Amniotic epithelial cell (primary cell): ENCODE measurements around the gene RFPL4A.
"Not testable (repeated sequence)": the region's sequence is repeated elsewhere in the genome, so short reads cannot be mapped to it uniquely, and the experiment has no call there.

Experiments
- DNase-seq: peaks from one replicate; pipeline ENCODE4 v3.0.0-alpha.2; 2010; ENCODE audit warnings: low read depth

Gene RFPL4A

DNA sequence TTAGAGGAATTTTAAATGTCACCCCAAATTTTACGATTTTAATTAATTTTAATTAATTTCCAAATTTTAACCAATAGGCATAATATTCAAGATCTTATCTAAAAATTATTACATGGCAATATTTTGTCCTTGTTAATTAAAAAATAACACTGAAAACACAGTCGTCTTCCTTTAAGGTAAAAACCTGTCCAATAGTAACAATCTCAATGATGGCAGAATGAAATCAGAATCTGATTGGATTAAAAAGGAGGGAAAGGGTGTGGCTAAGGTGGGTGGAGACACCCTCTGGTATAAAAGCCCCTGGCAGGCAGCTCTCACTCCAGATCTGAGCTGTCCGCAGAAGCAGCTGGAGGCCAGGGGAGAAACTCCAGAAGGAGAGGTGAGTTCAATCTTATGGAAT lies at the start of gene RFPL4A:
TSS of gene RFPL4A (plus strand) at position 301 of the 400 bp plus-strand sequence. CDS start 2,704 bp downstream, outside the sequence.
- not testable (repeated sequence) for DNase-seq

DNA sequence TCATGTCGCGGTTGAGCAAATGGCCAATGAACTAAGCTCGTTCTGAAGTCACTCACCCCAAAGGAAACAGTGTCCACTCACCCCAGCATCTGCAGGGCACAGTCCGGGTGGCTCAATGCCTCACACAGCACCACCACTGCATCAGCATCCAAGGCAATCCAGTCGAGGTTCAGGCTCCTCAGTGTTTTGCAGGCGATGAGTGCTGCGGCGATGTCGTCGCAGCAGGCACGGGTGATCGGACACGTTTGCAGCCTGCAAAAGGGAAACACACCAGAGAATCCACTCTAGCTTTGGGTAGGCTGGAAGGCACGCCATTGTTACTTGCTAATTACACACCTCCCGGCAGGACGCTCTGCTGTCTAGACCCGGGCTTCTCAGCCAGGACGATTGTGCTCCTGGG lies 47.2 kb upstream of the RFPL4A start:
- DNase-seq = no peak

DNA sequence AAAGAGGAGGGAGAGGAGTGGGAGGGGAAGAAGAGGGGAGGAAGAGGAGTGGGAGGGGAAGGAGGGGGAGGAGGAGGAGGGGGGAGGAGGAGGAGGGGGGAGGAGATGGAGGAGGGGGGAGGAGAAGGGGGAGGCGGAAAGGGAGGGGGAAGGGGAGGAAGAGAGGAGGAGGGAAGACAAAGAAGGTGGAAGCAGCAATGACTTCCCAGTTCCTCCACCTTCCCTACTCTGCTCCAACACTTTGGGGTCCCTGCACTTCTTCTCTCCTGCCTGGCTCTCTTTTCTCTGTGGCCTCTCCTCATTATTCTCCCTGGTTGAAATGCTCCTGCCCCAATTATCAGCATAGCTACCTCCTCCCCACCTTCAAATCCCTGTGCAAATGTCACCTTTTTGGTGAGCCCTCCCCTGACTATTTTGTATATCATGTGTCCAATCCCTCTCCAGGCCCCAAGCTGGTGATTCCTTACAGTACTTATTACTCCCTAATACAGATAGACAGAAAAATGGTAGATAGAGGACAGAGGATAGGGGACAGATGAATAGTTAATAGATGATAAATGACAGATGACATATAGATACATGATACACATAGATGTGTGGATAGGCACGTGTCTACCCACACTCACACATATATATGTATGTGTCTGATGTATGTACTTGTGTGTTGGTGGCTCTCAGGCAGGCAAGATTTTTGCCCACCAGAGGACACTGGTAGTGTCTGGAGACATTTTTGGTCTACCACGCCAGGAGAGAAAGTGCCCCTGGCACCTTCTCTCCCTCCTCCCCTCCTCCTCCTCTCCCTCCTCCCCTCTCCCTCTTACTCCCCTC lies 45.9 kb upstream of the RFPL4A start:
- no peak for DNase-seq

DNA sequence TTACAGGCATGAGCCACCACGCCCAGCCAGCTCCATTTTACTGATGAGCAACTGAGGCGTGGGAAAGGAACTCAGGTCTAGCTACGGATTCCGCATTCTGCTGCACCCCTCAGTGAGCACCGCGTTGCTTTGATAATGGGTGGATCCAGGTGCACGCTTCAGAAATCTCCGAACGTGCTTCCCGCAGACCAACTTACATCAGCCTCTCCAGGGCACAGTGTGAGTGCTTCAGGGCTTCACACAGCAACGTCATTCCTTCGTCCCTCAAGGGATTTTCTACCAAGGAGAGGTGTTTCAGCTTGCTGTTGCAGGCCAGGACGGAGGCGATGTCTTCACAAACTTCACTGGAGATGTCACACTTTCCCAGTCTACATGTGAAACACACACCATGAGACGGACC lies 42.4 kb upstream of the RFPL4A start:
- DNase-seq = no peak

DNA sequence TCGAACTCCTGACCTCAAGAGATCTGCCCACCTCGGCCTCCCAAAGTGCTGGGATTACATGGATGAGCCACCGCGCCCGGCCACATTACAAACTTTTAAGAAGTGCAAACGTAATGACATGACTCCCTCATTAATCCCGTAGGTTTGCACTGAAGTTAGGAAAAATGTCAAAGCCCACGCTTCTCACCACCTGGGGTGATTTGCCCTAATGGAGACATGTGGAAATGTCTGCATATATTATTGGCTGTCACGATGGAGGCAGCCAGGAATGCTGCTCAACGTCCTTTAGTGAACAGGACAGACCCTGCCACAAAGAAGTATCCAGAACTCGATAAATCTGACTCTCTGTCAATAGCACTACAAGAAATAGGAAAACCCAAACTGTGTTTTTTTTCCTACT lies 41.6 kb upstream of the RFPL4A start:
- no peak for DNase-seq

DNA sequence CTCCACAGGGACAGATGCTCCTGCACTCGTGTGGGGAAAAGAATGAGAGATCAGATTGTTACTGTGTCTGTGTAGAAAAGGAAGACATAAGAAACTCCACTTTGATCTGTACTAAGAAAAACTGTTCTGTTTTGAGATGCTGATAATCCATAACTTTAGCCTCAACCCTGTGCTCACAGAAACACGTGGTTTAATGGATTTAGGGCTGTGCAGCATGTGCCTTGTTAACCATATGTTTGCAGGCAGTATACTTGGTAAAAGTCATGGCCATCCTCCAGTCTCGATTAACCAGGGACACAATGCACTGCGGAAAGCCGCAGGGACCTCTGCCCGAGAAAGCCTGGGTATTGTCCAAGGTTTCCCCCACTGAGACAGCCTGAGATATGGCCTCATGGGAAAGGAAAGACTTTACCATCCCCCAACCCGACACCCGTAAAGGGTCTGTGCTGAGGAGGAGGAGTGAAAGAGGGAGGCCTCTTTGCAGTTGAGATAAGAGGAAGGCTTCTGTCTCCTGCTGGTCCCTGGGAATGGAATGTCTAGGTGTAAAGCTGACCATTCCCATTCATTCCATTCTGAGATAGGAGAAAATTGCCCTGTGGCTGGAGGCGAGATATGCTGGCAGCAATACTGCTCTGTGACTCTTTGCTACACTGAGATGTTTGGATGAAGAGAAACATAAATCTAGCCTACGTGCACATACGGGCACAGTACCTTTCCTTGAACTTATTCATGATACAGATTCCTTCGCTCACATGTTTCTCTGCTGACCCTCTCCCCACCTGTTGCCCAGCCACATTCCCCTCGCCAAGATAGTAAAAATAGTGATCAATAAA lies 40.8 kb upstream of the RFPL4A start:
- not testable (repeated sequence) for DNase-seq

DNA sequence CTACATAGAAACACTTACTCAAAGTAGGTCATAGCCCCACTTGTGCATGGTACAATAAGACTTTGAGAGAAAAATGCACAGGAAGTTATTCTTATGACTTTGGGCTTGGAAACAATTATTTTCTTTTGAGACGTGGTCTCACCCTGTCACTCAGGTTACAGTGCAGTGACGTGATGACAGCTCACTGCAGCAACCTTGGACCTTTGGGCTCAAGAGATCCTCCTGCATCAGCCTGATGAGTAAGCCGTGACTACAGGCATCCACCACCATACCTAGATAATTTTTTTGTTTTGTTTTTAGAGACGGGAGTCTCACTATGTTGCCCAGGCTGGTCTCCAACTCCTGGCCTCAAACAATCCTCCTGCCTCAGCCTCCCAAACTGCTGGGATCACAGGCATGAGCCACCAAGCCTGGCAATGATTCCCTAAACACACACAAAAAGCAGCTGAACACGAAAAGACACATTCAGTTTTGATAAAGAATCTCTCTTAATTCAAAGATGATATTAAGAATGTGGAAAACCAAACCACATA lies 38.6 kb upstream of the RFPL4A start:
- no peak for DNase-seq

DNA sequence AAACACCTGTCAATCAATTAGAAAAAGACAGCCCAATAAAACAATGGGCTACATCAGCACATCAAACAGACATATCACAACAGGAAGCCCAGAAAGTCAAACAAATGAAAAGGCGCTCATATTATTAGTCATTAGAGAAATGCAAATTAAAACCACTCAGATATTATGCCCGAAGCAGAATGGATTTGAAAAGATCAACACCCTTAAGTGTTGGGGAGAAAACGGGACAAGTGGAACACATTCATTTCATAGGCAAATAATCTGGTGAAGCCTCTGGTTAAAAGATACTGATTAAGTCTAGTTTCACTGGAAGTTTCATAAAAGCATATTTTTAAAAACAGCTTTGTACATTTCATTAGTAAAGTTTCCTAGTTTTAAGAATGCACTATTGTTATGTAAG lies 38.1 kb upstream of the RFPL4A start:
- DNase-seq = no peak

DNA sequence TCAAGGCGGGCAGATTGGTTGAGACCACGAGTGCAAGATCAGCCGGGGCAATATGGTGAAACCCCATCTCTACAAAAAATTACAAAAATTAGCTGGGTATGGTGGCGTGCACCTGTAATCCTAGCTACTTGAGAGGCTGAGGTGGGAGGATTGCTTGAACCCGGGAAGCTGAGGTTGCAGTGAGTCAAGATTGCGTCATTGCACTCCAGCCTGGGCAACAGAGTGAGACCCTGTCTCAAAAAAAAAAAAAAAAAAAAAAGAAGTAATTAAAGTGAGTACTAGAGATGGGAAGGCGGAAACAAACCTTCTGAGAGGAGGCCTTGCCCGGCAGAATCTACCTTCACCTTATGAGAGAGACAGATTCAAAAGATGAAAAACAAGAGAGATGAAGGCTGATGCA lies 35.4 kb upstream of the RFPL4A start:
- no peak for DNase-seq

DNA sequence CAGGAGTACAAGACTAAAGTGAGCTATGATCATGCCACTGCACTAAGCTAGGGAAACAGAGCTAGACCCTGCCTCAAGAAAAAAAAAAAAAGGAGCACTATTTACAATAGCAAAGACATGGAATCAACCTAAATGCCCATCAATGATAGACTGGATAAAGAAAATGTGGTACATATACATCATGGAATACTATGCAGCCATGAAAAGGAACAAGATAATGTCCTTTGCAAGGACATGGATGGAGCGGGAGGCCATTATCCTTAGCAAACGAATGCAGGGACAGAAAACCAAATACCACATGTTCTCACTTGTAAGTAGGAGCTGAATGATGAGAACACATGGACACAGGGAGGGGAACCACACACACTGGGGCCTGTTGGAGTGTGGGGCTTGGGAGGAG lies 28.5 kb upstream of the RFPL4A start:
- DNase-seq = not testable (repeated sequence)

DNA sequence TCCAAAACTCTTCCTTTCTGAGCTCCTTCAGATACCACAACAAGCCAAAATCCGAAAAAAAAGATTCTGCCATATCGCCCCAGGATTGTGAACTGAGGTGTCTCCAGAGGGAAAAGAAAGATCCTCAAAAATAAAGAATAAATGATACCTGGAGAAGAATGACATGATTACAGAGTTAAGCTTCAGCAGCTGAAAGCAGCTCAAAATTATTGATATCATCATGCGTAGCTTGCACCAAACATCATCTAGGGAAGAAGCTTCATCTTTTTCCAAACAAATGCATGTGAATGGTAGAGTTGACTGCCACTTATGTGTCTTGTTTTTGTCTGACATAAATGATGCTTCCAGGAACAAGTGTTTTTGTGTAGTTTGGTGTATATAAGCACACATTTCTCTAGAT lies 20.6 kb upstream of the RFPL4A start, which contains the start of gene NLRP9:
TSS of gene NLRP9 (minus strand) at position 101 of the 400 bp plus-strand sequence. CDS start at position 73, 28 bp downstream.
- no peak for DNase-seq

DNA sequence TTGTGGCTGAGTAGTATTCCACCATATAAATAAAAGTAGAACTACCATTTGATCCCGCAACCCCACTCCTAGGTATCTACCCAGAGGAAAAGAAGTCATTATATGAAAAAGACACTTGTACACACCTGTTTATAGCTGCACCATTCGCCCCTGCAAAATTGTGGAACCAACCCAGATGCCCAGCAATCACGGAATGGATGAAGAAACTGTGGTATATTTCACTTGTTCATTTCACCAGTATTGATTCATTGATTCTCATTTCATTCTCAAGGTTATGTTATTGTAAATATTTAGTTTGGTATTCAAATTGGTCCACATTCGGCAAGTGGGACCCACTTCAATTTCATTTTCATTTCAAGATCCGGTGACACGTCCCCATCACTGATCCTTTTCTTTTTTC lies 8.2 kb upstream of the RFPL4A start:
- DNase-seq = no peak

DNA sequence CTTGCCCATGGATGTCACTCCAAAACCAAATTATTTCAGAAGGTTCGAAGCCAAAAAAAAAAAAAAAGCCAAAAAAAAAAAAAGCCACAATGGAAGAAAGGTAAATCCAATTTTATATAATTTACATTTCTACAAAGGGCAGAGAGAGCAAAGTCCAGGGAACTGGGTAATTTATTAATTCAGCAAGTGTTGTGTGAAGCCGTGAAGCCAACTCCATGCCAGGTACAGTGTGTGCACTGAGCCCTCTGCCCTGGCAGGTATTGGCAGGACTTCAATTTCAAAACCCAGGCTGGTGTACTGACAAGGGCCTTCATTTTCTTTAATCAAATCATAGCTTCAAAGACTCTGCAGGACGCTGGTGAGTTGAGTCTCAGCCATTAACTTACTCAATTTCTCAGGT lies 5.5 kb upstream of the RFPL4A start:
- no peak for DNase-seq

DNA sequence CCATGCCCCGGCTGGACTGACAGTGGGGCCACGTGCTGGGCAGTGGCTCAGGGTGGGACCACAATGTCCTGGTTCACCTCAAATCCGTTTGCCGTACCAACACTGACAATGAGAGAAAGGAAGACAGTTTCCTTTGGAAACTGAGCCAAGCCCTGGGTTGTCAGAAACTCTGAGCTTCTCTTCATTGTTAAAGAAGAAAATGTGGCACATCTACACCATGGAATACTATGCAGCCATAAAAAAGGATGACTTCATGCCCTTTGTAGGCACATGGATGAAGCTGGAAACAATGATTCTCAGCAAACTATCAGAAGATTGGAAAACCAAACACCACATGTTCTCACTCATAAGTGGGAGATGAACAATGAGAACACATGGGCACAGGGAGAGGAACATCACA lies 2.1 kb upstream of the RFPL4A start:
- DNase-seq = not testable (repeated sequence)

DNA sequence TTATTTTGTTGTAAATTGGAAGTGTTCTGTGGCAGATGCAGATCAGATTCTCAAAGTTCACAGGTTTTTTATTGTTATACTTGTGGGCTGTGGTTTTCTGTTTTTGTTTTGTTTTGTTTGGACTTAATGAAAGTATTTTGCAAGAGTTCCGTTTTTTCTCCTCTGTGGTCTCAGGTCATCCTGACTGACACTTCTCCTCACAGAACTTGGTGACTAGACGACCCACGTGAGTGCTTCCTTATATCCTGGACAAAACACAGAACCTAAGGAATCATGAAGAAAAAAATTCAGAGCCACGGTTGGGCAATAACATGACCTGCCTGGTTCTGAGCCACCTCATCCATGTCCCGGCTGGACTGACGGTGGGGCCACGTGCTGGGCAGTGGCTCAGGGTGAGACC lies 7.6 kb downstream of the RFPL4A start:
- DNase-seq = no peak

DNA sequence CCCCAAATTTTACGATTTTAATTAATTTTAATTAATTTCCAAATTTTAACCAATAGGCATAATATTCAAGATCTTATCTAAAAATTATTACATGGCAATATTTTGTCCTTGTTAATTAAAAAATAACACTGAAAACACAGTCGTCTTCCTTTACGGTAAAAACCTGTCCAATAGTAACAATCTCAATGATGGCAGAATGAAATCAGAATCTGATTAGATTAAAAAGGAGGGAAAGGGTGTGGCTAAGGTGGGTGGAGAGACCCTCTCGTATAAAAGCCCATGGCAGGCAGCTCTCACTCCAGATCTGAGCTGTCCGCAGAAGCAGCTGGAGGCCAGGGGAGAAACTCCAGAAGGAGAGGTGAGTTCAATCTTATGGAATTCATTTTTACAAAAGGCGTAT lies 9.9 kb downstream of the RFPL4A start, which contains the start of gene RFPL4AL1:
TSS of gene RFPL4AL1 (plus strand) at position 301 of the 400 bp plus-strand sequence. CDS start 2,687 bp downstream, outside the sequence.
- not testable (repeated sequence) for DNase-seq

DNA sequence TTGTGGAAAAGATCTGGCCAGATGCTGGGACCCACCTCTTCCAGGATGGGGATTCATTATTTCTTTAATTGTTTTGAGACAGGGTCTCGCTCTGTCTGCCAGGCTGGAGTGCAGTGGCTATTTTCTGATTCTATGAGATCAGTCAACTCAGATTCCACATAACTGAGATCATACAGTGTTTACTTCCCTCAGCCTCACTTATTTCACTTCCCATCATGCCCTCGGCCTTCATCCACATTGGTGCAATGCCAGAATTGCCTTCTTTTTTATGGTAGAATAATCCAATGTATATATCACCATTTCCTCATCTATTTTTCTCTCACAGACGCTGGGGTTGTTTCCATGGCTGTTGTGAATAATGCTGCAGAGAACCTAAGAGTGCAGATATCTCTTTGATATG lies 10.7 kb downstream of the RFPL4A start:
- DNase-seq = not testable (repeated sequence)

DNA sequence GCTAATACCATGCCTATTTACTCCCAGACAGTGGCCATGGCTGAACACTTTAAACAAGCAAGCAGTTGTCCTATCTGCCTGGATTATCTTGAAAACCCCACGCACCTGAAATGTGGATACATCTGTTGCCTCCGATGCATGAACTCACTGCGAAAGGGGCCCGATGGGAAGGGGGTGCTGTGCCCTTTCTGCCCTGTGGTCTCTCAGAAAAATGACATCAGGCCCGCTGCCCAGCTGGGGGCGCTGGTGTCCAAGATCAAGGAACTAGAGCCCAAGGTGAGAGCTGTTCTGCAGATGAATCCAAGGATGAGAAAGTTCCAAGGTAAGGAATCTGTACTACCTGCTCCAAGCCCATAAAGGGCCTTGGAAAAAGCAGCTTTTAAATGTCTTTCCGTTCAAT lies 18.6 kb downstream of the RFPL4A start:
- DNase-seq = no peak

DNA sequence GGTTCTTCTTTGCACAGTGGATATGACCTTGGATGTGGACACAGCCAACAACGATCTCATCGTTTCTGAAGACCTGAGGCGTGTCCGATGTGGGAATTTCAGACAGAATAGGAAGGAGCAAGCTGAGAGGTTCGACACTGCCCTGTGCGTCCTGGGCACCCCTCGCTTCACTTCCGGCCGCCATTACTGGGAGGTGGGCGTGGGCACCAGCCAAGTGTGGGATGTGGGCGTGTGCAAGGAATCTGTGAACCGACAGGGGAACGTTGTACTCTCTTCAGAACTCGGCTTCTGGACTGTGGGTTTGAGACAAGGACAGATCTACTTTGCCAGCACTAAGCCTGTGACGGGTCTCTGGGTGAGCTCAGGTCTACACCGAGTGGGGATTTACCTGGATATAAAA lies 19.4 kb downstream of the RFPL4A start:
- DNase-seq = no peak

DNA sequence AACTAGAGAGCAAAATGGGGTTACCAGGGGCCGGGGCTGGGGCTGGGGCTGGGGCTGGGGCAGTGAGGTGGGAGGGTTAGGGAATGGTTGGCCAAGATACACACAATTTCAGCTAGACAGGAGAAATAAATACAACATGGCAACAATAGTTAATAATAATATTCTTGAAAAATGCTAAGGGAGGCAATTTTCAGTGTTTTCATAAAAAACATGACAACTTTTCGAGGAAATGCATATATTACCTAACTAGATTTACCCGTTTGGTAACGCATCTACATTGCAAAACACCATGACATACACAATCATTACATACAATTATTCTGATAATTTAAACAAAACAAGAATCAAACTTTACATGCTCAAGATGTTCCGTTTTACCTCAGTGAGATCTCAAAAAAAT lies 22.2 kb downstream of the RFPL4A start:
- DNase-seq = no peak

DNA sequence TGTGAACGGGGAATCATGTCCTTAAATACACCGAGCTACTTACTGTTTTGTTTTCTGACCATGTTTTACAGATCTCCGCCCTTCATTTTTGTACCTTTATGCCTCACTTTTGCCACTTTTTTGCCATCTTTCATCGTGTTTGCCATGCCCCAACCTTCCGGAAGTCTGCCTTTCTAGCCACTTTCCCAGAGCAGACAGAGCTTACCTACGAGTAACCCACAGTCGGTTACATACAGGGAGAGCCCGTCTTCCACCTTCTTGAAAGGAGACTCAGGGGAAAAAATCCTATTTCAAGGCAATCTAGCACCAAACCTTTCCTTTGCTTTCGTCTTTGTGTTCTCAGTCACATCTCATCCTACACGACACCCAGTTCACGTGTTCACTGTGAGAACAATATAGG lies 36.1 kb downstream of the RFPL4A start:
- DNase-seq = no peak

DNA sequence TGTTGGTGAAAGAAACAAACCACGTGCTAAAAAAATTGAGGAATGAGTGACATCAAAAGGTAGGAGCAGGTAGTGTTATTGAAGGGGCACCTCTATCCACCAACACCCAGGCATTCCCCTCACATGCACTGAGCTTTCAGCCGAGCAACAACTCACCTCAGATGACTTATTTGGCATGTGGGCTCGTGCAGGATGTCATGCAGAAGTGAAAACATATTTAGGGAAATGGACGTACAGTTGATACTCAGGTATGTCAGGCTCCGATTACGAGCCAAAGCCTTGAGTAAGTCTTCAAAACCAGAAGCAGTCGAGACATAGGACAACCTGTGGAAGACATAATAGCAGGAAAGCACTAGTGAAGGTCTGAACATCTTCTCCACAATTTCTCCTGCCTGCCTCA lies 42.5 kb downstream of the RFPL4A start:
- DNase-seq = no peak

DNA sequence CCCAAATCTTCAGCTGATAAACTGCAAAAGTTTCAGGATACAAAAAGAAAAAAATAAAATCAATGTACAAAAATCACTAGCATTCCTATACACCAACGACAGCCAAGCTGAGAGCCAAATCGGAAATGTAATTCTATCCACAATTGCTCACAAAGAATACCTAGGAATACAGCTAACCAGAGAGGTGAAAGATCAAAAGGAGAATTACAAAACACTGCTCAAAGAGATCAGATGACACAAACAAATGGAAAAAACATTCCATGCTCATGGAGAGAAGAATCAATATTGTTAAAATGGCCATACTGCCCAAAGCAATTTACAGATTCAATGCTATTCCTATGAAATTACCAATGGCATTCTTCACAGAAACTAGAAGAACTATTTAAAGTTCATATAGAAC lies 43.4 kb downstream of the RFPL4A start:
- DNase-seq = no peak
